ENCODE data around the gene PLN.

Gene PLN

DNA sequence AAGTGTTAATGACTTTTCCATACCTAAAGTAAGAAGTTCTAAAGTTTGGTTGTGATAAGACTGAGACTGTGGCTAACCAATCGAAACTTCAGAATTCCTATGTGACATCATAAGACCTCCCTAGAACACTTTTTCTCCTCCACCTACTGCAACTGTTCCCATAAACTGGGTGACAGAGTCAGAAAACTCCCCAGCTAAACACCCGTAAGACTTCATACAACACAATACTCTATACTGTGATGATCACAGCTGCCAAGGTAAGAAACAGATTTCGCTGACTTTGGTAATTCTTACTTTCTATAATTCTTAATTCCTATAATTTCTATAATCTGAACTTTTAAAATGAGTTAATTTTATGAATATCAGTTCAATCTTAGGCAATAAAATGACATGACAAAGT is at the start of gene PLN:
PLN (plus strand) TSS at position 161 of the 400 bp plus-strand sequence. CDS start 10,626 bp downstream, outside the sequence.
- DNase-seq: no peak

DNA sequence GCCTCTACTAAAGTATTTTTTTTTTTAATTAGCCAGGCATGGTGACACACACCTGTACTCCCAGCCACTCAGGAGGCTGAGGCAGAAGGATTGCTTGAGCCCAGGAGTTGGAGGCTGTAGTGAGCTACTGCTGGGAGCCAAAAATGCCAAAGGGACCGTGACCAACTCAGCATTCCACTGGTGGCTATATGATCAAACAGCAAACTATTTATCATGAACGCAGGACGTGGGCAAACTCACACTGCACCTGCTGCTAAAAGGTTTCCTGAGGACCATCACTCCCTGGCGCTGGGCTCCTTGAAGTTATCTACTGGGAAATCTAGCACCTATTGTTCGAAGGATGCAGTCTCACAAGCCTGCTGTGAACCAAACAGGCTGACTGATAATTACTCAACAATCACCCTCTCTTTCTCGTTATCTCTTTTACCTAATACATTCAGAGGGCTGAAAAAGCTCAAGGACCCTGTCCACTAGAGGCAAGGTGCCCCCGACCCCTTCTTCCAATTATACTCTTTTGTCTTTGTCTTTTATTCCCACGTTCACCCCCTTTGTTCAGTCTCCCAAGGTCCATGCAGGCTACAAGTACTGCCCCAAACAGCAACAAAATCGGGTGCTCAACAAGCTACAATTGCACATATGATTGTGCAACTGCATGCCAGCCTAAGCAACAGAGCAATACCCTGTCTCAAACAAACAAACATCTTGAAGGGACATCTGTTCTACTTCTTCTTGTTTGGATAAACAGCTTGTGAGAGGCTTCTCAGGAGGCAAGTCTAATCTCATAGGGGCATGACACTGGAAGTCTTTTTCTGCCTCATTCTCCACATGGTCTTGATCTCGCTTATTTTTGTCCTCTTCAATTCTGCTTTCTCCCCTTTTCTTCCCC is 47.7 kb upstream of the PLN start:
- no peak for DNase-seq

DNA sequence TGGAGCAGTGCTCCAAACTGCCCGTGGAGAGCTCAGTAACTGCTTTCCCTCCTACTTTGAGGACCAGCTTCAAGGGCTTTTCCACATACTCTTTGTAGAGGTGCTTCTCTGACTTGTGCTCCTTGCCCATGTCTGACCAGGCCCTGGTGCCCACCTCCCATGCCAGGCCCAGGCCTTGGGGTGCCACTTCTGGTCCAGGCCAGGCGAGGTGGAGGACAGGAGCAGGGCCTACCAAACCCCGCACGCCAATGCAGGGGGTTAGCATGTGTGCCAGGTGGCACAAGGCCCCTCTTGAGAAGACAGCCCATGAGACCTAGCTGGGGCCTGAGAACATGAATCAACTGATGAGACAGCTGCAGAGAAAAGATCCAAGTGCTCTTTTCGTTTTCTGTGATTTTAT is 47.0 kb upstream of the PLN start:
- DNase-seq: no peak

DNA sequence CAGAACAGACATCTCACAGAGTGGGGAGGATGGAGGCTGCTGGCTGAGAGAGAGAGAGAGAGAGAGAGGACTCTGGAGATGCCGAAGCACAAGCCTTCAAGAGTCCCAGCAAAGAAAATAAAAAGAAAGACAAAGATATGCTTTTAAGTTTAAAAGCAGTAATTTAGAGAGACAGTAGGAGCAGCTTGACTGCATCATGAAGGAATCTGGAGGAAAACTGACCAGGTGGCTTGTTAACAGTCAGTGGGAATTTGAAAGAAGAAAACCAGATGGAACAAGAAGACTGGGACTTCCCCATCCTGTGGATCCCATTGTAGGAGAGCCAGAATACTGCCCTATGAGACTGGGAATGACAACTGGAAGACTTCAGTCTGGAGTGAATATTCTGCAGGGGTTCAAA is 46.3 kb upstream of the PLN start:
- DNase-seq: no peak

DNA sequence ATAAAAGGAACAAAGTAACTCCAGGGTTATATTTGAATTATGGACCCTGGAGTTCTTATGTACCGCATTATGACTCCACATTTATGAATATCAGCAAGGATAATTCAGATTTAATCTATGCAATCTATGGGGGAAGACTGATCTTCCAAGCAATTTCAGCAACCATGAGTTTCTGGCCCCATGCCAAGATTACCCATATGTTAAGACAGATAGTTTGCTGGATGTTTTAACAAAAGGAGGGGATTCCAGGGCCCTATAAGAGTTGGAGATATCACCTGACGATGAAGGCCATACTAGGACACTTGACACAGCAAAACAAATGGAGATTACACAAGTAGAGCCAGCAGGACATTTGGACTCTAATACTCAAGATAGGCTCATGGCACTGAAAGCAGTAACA is 45.9 kb upstream of the PLN start:
- peak; percentile 34 for DNase-seq

DNA sequence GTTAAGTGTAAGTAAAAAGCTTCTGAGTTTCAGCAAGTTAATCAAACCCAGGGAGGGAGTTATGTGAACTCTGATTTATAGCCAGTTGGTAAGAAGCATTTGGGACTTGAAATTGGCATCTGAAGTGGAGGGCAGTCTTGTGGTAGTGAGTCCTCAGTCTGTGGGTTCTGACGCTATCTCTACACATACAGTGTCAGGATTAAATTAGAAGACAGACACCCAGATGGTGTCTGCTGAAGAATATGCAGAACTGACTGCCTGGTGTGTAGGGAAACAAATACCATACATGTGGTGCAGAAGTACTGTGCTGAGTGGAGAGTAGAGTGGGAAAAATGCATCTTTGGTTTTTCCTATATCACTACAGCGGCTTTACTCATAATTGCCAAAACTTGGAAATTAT is 43.5 kb upstream of the PLN start:
- no peak for DNase-seq

DNA sequence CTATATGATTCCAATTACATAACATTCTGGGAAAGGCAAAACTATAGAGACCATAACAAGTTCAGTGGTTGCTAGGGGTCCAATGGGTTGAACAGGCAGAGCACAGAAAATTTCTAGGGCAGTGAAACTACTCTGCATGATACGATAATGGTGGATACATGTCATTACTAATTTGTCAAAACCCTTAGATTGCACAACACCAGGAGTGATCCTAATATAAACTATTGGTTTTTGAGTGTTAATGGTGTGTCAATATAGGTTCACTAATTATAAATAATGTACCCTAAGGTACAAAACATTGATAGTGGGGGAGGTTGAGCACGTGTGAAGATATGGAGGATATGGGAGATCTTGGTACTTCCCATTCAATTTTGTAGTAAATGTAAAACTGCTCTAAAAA is 42.4 kb upstream of the PLN start:
- no peak for DNase-seq

DNA sequence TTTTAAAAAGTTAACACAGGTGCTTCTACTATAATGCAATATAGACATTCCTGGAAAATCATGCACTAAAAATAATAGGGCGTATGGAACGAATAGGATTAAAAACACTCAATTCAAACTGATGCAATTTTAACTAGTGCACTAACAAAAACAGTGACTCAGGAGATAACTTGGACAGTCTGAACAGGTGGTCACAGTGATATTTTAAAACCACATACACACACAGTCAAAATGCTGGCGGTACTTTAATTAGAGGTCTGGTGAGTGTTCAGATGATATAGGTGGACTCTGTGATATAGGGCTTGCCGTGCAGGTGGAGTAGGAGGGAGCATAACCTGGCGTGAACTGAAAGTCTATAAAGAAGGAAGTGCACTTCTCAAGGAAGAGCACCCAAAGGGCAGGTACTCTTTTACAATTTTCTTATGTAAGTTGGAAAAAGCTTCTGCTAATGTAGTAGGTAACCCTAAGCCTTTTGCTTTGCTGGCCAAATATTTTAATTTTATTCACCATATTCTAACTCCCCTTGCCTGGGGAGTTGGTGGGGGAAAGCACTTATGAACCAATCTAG is 41.9 kb upstream of the PLN start:
- no peak for DNase-seq

DNA sequence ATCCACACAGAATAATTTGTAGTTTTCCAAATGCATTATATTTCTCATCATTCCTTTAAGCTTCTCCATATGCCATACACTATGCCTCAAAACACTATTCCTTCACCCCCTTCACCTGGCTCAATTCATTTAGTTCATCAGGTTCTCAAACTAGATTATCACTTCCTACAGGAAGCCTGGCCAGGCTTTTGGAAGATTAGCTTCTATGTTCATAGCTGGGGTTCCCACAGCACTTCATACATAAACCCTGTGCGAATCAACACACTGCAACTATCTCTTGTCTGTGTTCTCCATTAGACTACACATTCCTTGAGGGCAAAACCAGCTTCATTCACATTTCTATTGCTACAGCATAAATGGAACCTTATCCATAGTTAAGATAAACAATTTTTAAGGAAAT is 40.5 kb upstream of the PLN start:
- no peak for DNase-seq

DNA sequence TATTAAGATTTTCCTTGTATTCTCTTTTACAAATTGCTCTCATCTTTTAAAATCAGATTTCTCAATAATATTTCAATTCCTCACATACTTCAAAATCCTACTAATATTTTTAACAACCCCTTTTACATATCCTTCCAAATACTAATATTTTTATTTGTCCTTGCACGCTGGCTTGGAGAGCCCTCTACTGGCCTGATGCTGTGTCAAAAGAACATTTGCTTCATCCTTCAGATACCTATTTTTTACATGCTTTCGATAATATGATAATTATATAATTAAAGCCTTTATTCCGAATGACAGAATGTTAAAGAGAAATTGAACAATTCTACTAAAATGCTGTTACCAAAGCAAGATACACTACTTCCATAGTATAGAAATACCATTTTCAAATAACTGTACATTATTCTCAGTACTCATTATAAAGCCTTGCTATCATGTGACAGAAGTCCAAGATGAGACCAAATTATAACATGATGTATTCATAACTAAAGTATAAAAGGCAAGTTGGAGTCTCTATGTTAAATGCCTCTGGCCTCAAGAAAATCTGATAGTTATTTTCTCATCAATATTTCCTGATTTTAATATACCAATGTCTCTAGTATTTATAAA is 39.0 kb upstream of the PLN start:
- peak; percentile 44 for DNase-seq

DNA sequence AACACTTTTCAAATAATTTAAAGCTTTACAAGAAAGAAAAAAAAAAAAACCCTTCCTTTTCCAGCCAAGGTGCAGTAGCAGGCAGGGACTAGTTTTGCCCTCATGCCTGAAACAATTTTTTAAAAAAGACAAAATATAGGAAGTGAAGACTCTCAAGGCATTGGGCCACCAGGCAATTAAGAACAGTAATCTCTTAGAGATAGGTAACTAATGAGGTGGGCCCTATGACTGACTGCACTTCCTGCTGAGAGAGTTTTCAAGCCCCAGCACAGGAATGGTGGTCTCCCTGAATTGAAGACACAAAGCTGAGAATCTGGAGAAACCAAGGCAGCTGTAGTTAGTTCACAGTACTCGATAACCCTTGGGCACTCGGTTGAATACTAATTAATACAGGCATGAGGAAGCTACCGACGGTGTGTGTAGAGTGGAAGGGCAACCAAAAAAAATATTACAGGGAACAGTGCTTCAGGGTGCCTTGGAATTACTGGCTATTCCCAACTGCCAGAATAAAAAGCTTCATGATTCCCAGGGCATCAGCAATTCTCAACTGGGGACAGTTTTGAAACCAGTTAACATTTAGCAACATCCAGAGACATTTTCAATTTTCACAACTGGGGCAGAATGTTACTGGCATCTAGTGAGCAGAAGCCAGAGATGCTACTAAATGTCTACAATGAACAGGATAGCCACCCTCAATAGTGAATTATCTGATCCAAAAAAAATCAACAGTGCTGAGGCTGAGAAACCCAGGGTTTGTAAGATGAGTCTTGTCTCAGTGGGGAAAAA is 36.0 kb upstream of the PLN start:
- no peak for DNase-seq

DNA sequence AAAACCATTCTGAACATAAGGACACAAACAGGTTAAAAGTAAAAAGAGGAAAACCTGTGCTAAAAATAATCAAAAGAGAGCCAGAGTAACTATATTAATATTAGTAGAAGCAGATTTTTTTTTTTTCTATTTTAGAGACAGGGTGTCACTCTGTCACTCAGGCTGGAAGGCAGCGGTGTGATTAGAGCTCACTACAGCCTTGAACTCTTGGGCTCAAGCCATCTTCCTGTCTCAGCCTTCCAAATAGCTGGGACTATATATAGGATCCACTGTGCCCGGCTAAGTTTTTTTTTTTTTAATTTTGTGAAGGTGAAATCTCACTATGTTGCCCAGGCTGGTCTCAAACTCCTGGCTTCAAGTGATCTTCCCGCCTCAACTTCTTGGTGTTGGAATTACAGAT is 33.4 kb upstream of the PLN start:
- no peak for DNase-seq

DNA sequence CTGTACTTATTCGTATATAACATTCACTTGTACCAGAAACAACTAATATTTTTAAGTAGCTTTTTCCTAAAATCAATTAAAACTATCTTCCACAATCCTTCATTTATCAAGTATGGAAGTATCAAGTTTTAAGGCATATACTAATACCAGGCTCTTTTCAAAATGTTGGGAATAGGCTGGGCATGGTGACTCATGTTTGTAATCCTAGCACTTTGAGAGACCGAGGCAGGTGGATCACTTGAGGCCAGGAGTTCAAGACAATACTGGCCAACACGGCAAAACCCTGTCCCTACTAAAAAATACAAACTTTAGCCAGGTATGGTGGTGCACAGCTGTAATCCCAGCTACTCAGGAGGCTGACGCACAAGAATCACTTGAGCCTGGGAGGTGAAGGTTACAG is 25.7 kb upstream of the PLN start:
- DNase-seq: no peak

DNA sequence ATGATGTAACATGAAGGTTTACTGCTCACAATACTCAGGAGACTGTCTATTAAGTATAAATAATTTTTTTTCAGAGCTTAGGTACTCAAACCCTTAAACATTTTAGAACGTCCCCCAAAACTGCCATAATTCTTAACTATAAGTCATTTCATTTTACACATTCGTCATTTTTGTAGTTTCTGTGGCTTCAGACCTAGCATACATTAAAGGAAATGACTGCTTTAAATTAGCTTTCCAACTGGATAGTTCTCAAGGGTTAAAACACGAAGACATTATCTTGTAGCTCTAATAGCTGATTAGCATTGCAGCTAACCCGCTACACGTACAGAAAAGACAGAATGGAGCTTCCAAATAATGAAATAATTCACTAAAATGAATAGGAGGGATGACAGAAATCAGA is 24.9 kb upstream of the PLN start:
- no peak for DNase-seq

DNA sequence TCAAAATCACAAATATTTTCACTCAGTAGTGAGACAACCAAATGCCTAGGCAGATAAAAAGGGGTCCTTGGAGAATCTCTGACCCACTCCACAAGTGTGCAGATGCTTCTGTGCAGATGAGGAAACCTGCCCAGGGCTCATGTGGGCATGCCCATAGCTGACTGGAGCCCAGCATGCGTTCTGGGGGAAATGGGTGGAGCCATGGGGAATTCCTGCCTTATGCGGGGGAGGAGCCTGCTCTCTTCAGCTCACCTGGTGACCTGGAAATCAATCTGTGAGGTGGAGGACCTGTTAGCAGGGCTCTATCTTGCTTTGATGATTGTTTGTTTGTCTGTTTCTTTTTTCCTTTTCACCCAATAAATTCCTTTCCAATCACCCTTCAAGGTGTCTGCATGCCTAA is 23.4 kb upstream of the PLN start:
- no peak for DNase-seq

DNA sequence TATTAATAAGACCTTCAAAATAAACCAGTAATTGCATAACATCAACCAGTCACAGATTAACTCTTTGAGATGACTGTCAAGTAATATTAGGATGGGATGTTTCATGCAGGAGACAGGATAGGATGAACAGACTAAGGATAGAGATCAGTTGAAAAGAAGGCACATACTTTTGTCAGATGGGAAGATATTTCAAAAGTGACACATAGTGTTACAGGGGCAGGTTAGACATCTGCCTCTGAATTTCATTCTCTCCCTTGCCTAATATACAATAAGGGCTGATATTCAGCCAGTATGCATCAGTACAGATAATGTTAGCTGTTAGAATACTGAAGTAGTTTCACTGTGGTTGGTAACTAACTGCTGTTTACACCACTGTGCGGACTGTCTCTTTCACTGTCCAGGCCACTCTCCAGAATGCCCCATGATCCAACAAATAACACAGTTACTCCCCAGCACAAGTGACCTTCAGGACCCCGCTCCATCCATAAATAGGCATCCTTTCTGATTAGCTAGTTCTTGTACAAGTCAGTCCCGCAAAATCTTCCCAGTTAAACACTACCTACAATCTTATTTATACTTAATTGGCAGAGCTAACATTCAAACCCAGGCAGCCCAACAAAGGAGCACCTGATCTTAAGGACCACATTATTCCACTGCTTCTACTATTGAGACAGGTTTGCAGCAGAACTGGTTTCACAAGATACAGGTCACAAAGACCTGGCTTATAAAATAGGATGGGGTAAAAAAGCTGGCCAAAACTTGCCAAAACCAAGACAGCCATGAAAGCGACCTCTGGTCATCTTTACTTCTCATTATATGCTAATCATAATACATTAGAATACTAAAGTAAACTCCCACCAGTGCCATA is 21.9 kb upstream of the PLN start:
- DNase-seq: no peak

DNA sequence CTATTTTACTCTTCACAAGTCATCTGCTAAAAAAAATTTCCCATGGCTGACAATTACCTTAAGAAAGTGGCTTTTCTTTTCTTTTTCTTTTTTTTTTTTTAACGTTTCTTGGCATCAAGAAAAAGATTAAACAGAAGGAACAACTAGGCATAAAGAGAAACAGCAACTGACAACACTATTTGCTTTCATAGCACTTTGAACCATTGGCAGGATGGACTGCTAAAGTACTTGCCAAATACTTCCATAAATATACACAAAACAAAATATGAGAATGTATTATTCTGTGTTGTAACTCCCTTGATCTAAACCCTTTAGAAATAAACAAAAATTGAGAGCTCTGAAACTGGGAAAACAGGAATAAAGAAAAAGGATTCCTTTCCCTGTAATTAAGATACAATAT is 20.0 kb upstream of the PLN start:
- DNase-seq: no peak

DNA sequence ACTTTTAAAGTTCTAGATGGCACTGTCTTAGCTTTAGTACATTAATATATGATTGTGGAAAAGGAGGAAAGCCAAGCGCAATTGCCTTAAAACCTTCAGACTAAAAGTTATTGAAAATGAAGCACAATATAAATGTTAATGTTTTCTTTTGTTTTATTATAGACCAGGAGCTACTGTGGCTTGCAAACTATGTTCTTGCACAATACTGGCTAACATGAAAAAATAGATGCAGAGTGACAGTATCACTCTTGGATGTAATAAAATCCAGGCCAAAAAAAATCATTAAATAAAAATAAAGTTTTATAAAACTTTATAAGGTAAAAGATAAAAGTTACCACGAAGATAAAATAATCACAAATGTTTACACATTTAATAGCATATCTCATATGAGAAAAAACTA is 18.3 kb upstream of the PLN start:
- DNase-seq: no peak

DNA sequence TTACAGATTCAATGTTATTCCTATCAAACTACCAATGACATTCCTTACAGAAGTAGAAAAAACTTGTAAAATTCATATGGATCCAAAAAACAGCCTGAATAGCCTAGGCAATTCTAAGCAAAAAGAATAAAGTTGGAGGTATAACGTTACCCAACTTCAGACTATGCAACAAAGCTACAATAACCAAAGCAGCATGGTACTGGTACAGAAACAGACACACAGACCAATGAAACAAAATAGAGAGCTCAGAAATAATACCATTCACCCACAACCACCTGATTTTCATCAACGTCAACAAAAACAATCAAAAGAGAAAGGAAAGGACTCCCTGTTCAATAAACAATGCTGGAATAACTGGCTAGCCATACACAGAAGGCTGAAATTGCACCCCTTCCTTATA is 17.2 kb upstream of the PLN start:
- no peak for DNase-seq

DNA sequence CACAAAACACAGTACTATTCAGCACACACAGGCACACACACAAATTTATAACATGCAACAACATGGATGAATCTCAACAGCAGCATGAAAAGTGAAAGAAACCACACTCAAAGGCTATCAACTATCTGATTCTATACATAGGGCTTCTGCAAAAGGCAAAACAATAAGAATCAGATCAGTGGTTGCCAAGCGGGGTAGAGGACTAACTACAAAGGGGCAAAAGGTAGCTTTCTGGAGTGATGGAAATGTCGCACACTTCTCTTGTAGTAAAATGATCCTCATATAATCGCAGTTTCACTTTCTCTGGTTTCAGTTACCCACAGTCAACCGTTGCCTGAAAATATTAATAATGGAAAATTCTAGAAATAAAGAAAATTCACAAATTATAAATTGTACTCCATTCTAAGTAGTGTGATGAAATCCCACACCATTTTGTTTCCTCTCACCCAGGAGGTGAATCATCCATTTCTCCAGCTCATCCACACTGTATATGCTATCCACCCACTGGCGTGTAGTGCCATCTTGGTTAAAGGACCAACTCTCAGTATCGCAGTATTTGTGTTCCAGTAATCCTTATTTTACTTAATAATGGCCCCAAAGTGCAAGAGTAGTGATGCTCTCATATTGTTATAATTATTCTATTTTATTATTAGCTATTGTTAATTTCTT is 12.8 kb upstream of the PLN start:
- DNase-seq: no peak

DNA sequence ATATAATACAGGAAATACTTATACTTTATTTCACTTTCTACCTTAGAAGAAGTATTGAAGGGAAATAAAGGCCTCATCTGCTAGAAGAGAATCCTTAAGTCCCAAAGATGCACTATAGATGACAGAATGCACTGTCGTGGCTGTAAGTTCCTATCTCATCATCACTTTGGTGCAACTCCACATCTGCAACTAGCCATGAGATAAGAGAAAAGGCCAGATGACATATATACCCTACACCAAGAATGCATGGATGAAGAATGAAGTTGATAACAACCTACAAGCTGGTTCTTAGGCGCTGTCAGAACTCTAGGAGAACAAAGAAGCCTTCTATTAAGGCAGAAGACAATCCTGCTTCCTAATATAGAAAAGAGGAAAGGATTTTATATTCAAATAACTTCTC is 11.6 kb upstream of the PLN start:
- DNase-seq: peak; percentile 14

DNA sequence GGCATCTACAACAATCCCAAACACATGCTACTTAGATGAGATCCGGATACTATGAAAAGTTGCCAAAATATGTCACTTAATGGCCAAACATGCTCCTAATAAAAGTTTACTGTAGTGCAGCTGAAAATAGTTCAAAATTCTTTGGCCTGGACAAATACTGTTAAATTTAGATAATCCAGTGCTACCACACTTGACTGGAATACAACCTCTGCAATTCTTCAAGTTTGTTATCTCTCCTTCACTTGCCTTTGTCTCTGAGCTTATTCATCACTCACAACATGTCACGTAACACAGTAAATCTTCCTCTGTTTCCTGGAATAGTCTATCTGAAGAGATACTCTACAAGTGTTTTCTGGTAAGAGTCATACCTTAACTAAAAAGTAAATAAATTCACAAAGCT is 10.5 kb upstream of the PLN start:
- peak; percentile 16 for DNase-seq
